Liver (tissue), 3 donors: ENCODE results near the gene ASCL2.

ENCODE experiments used
- CTCF ChIP-seq: fragments of 150-350 bp; IDR thresholded peaks from 2 replicates; pipeline ENCODE4 v1.5.1; 2017; ENCODE audit warnings: improper control_type of control experiment, low read depth, low read length; ENCODE audit not compliant: missing input control
- EGR1 ChIP-seq, 2 donors: IDR thresholded peaks; 2 replicates each; pipeline ENCODE4 v1.6.1; 2016 to 2018; ENCODE audit warnings: antibody characterized with exemption in 2 of 2, low read depth in 2 of 2
- FOXA1 ChIP-seq: IDR thresholded peaks from 2 replicates; pipeline ENCODE4 v1.6.1; 2016; ENCODE audit warnings: antibody characterized with exemption
- SP1 ChIP-seq: IDR thresholded peaks from 2 replicates; pipeline ENCODE4 v1.6.1; 2018; ENCODE audit warnings: antibody characterized with exemption, mild to moderate bottlenecking
- TF ChIP-seq, protein P1 (sequence below): IDR thresholded peaks from 2 replicates; pipeline ENCODE4 v1.6.1; 2016; ENCODE audit warnings: antibody characterized with exemption, mild to moderate bottlenecking
- donor health status: healthy.
- donor health status: healthy.

- TF ChIP-seq FOXA1 (no peak), CTCF (no peak), EGR1 (IDR thresholded peaks at IDR 0.05; ENCODE audit: low read depth in 2 of 2) (no peak), SP1 (no peak)
- TF ChIP-seq, protein P1, sequence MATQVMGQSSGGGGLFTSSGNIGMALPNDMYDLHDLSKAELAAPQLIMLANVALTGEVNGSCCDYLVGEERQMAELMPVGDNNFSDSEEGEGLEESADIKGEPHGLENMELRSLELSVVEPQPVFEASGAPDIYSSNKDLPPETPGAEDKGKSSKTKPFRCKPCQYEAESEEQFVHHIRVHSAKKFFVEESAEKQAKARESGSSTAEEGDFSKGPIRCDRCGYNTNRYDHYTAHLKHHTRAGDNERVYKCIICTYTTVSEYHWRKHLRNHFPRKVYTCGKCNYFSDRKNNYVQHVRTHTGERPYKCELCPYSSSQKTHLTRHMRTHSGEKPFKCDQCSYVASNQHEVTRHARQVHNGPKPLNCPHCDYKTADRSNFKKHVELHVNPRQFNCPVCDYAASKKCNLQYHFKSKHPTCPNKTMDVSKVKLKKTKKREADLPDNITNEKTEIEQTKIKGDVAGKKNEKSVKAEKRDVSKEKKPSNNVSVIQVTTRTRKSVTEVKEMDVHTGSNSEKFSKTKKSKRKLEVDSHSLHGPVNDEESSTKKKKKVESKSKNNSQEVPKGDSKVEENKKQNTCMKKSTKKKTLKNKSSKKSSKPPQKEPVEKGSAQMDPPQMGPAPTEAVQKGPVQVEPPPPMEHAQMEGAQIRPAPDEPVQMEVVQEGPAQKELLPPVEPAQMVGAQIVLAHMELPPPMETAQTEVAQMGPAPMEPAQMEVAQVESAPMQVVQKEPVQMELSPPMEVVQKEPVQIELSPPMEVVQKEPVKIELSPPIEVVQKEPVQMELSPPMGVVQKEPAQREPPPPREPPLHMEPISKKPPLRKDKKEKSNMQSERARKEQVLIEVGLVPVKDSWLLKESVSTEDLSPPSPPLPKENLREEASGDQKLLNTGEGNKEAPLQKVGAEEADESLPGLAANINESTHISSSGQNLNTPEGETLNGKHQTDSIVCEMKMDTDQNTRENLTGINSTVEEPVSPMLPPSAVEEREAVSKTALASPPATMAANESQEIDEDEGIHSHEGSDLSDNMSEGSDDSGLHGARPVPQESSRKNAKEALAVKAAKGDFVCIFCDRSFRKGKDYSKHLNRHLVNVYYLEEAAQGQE: no peak
These were observed 42.0 kb upstream of the ASCL2 start for GRCh38 chr11:2312232-2313042.
